Adrenal gland (tissue), 5 donors: ENCODE results near the gene CCDC51.

Experiments used
- CTCF ChIP-seq, 6 experiments: fragments of 450-650 bp in 4 of 6; fragments of 200-600 bp in 2 of 6; sonication (generic) in 1 of 6; IDR thresholded peaks; 1 replicate in 5 of 6; 2 replicates in 1 of 6; pipeline versions ENCODE4 v1.5.1 to v1.8.0; 2016 to 2021; ENCODE audit warnings: antibody characterized with exemption in 6 of 6, mild to moderate bottlenecking in 2 of 6, moderate library complexity in 1 of 6
- POLR2A ChIP-seq, 2 donors: fragments of 450-650 bp; IDR thresholded peaks; one replicate each; pipeline ENCODE4 v1.6.1; 2017; ENCODE audit warnings: antibody characterized with exemption in 2 of 2, mild to moderate bottlenecking in 2 of 2, moderate library complexity in 1 of 2
- donor health status: DM: no; HTN: no; CAD: no.

GRCh38 chr3:48413086-48413485 is 26.8 kb downstream of the CCDC51 start:
- TF ChIP-seq CTCF (IDR thresholded peaks at IDR 0.05) = no peak
- TF ChIP-seq POLR2A (IDR thresholded peaks at IDR 0.05) = no peak
